Hepatocyte (in vitro differentiated cells): ENCODE data around the gene SORT1. TPM values are rescaled to one million over a fixed set of nuclear protein-coding genes. Genes with fewer than 3 reads are reported as not detected.
"Not testable (repeated sequence)": the region's sequence is repeated elsewhere in the genome, so short reads cannot be mapped to it uniquely, and the experiment has no call there.

Experiments used
- DNase-seq: peaks from one replicate; pipeline ENCODE4 v3.0.0-alpha.2; 2016; ENCODE audit warnings: low spot score
- H2AFZ ChIP-seq: fragments of 200-600 bp; sonication (generic); 2 replicates; pipeline ENCODE4 v1.6.0; 2016; ENCODE audit warnings: antibody characterized with exemption, mild to moderate bottlenecking
- H3K27ac ChIP-seq: fragments of 200-600 bp; sonication (generic); 2 replicates; pipeline ENCODE4 v1.5.1; 2016; ENCODE audit warnings: mild to moderate bottlenecking
- H3K27me3 ChIP-seq: fragments of 200-600 bp; sonication (generic); 2 replicates; pipeline ENCODE4 v1.6.1; 2016
- H3K36me3 ChIP-seq: fragments of 200-600 bp; sonication (generic); replicated peaks from 2 replicates; pipeline ENCODE4 v1.5.1; 2016; ENCODE audit warnings: low read depth; ENCODE audit not compliant: insufficient read depth
- H3K4me1 ChIP-seq: fragments of 200-600 bp; sonication (generic); 2 replicates; pipeline ENCODE4 v1.5.1; 2016; ENCODE audit warnings: mild to moderate bottlenecking, moderate library complexity; ENCODE audit not compliant: insufficient read depth
- H3K4me2 ChIP-seq: fragments of 200-600 bp; sonication (generic); 2 replicates; pipeline ENCODE4 v1.6.0; 2016
- H3K4me3 ChIP-seq: fragments of 200-600 bp; sonication (generic); 2 replicates; pipeline ENCODE4 v1.5.1; 2016; ENCODE audit warnings: mild to moderate bottlenecking
- H3K79me2 ChIP-seq: fragments of 200-600 bp; sonication (generic); 2 replicates; pipeline ENCODE4 v1.6.0; 2017; ENCODE audit warnings: mild to moderate bottlenecking
- H3K9me2 ChIP-seq: fragments of 200-600 bp; sonication (generic); replicated peaks from 2 replicates; pipeline ENCODE4 v1.6.0; 2017; ENCODE audit warnings: mild to moderate bottlenecking; ENCODE audit not compliant: insufficient read depth
- H3K9me3 ChIP-seq: fragments of 200-600 bp; sonication (generic); 2 replicates; pipeline ENCODE4 v1.5.1; 2016; ENCODE audit warnings: low read depth, mild to moderate bottlenecking
- H4K20me1 ChIP-seq: fragments of 200-600 bp; sonication (generic); 2 replicates; pipeline ENCODE4 v1.6.0; 2016; ENCODE audit warnings: mild to moderate bottlenecking; ENCODE audit not compliant: insufficient read depth, poor library complexity, severe bottlenecking
- CTCF ChIP-seq: fragments of 200-600 bp; sonication (generic); IDR thresholded peaks from 2 replicates; pipeline ENCODE4 v1.5.1; 2016; ENCODE audit warnings: antibody characterized with exemption, mild to moderate bottlenecking; ENCODE audit not compliant: poor library complexity
- EZH2 ChIP-seq: fragments of 200-600 bp; sonication (generic); IDR thresholded peaks from 2 replicates; pipeline ENCODE4 v1.6.1; 2016; ENCODE audit warnings: antibody characterized with exemption, mild to moderate bottlenecking, borderline replicate concordance
- EZH2phosphoT487 ChIP-seq: fragments of 200-600 bp; sonication (generic); IDR thresholded peaks from one replicate; pipeline ENCODE4 v1.6.1; 2018; ENCODE audit warnings: antibody characterized with exemption, mild to moderate bottlenecking, low read depth, moderate library complexity; ENCODE audit not compliant: unreplicated experiment, severe bottlenecking
- WGBS: methylation state at CpG from one replicate; pipeline ENCODE4 v1.1.6; 2016; ENCODE audit warnings: low lambda C conversion rate; ENCODE audit errors: missing lambda C conversion rate; 5-methylcytosine and 5-hydroxymethylcytosine counted together
- polyA plus RNA-seq: library from polyadenylated mRNA; unstranded; fragments of >200 nt; fragmentation: Nextera tagmentation; extraction: Ambion mirVana; gene quantifications from 2 replicates; pipeline ENCODE4 v1.2.1, GENCODE V29; 2016
- total RNA-seq: library from RNA; depleted of rRNA; stranded (reverse); fragments of >200 nt; gene quantifications from 2 replicates; pipeline ENCODE4 v1.2.3, GENCODE V29; 2014

Gene SORT1
- total and polyA plus RNA-seq, 2 experiments from 2014 or later: 43.7 to 59.3 TPM

- no peak for DNase-seq
- H3K79me2 ChIP-seq: peaks cover 39% of the 10 kb centered on the region
- WGBS: 6% methylated on average over 13 of the region's 46 CpGs
- TF ChIP-seq EZH2 (no peak), EZH2phosphoT487 (no peak), CTCF (no peak)
- peak overlapping the region; percentile 46 for H3K4me3 ChIP-seq
- H3K27me3 ChIP-seq: no peaks in the 10 kb centered on the region
- H3K9me2 ChIP-seq: no peaks in the 10 kb centered on the region
- H3K36me3 ChIP-seq: no peaks in the 10 kb centered on the region
- H2AFZ ChIP-seq: peak overlapping the region; percentile 36
- H3K4me1 ChIP-seq: peaks cover 28% of the 10 kb centered on the region
- H3K9me3 ChIP-seq: no peaks in the 10 kb centered on the region
- peak overlapping the region; percentile 24 for H3K27ac ChIP-seq
- peak overlapping the region; percentile 80 for H3K4me2 ChIP-seq
- H4K20me1 ChIP-seq: no peaks in the 10 kb centered on the region
Measured at GRCh38 chr1:109396871-109397580, 692 bp downstream of the SORT1 start.

GRCh38 chr1:109396513-109396839 is 1.2 kb downstream of the SORT1 start:
- H3K9me3 ChIP-seq: no peaks in the 10 kb centered on the region
- H3K79me2 ChIP-seq: peaks cover 44% of the 10 kb centered on the region
- peak overlapping the region; percentile 46 for H3K4me3 ChIP-seq
- H3K9me2 ChIP-seq: no peaks in the 10 kb centered on the region
- H3K27me3 ChIP-seq: no peaks in the 10 kb centered on the region
- peak overlapping the region; percentile 24 for H3K27ac ChIP-seq
- H4K20me1 ChIP-seq: no peaks in the 10 kb centered on the region
- H2AFZ ChIP-seq: no peak overlapping the region
- no peak for TF ChIP-seq EZH2phosphoT487
- TF ChIP-seq CTCF: no peak
- TF ChIP-seq EZH2: no peak
- DNase-seq: no peak
- H3K4me2 ChIP-seq: peak overlapping the region; percentile 80
- H3K4me1 ChIP-seq: peaks cover 33% of the 10 kb centered on the region
- 69% methylated on average over 2 of the region's 2 CpGs for WGBS
- no peaks in the 10 kb centered on the region for H3K36me3 ChIP-seq

- TF ChIP-seq CTCF (no peak), EZH2phosphoT487 (no peak), EZH2 (no peak)
- Histone ChIP-seq H3K36me3 (no peaks in the 10 kb centered on the region), H3K9me2 (no peaks in the 10 kb centered on the region), H3K79me2 (peaks cover 50% of the 10 kb centered on the region), H4K20me1 (no peaks in the 10 kb centered on the region), H3K27ac (no peak overlapping the region), H3K9me3 (no peaks in the 10 kb centered on the region), H3K4me3 (peak overlapping the region; percentile 46), H3K4me1 (peaks cover 34% of the 10 kb centered on the region), H3K4me2 (peak overlapping the region; percentile 80), H3K27me3 (no peaks in the 10 kb centered on the region), H2AFZ (no peak overlapping the region)
- WGBS: 67% methylated on average over 5 of the region's 5 CpGs
- DNase-seq: no peak
Measured at GRCh38 chr1:109395602-109396512, 1.9 kb downstream of the SORT1 start.

- H2AFZ ChIP-seq, H3K27ac ChIP-seq, H3K9me3 ChIP-seq, H3K4me3 ChIP-seq, H3K9me2 ChIP-seq, DNase-seq, H4K20me1 ChIP-seq, H3K36me3 ChIP-seq, H3K27me3 ChIP-seq: not testable (repeated sequence)
- peaks cover 56% of the 10 kb centered on the region for H3K79me2 ChIP-seq
- 93% methylated on average over 8 of the region's 8 CpGs for WGBS
- peak overlapping the region; percentile 80 for H3K4me2 ChIP-seq
- peaks cover 34% of the 10 kb centered on the region for H3K4me1 ChIP-seq
Measured at GRCh38 chr1:109395282-109395599, 2.5 kb downstream of the SORT1 start.
